Neural progenitor cell (in vitro differentiated cells): ENCODE results near the gene YAP1. TPM values are rescaled to one million over a fixed set of nuclear protein-coding genes. Genes with fewer than 3 reads are reported as not detected.
A peak's percentile ranks its signal among the peaks of the same experiment; 100 is the strongest.
"Not testable (repeated sequence)": the region's sequence is repeated elsewhere in the genome, so short reads cannot be mapped to it uniquely, and the experiment has no call there.

Source experiments
- DNase-seq: peaks from one replicate; pipeline ENCODE4 v3.0.0-alpha.2; 2016; ENCODE audit warnings: low spot score
- H2AFZ ChIP-seq: fragments of 200-600 bp; sonication (generic); replicated peaks from 2 replicates; pipeline ENCODE4 v1.6.1; 2016; ENCODE audit warnings: antibody characterized with exemption
- H3F3A ChIP-seq: fragments of 200-600 bp; sonication (generic); 2 replicates; pipeline ENCODE4 v1.6.1; 2016; ENCODE audit warnings: antibody characterized with exemption, low read depth
- H3K27ac ChIP-seq: fragments of 200-600 bp; sonication (generic); 2 replicates; pipeline ENCODE4 v1.5.1; 2016; ENCODE audit warnings: mild to moderate bottlenecking
- H3K27me3 ChIP-seq: fragments of 200-600 bp; sonication (generic); 2 replicates; pipeline ENCODE4 v1.6.1; 2016; ENCODE audit warnings: mild to moderate bottlenecking, moderate library complexity
- H3K36me3 ChIP-seq: fragments of 200-600 bp; sonication (generic); 2 replicates; pipeline ENCODE4 v1.5.1; 2016
- H3K4me1 ChIP-seq: fragments of 200-600 bp; sonication (generic); 2 replicates; pipeline ENCODE4 v1.6.1; 2016; ENCODE audit warnings: mixed run types
- H3K4me2 ChIP-seq: fragments of 200-600 bp; sonication (generic); 2 replicates; pipeline ENCODE4 v1.6.1; 2016
- H3K4me3 ChIP-seq: fragments of 200-600 bp; sonication (generic); 2 replicates; pipeline ENCODE4 v1.5.1; 2016
- H3K79me2 ChIP-seq: fragments of 200-600 bp; sonication (generic); 2 replicates; pipeline ENCODE4 v1.6.1; 2016; ENCODE audit warnings: low read depth
- H3K9ac ChIP-seq: fragments of 200-600 bp; sonication (generic); 2 replicates; pipeline ENCODE4 v1.6.1; 2016
- H3K9me3 ChIP-seq: fragments of 200-600 bp; sonication (generic); 2 replicates; pipeline ENCODE4 v1.5.1; 2016; ENCODE audit warnings: low read depth
- H4K20me1 ChIP-seq: fragments of 200-600 bp; sonication (generic); 2 replicates; pipeline ENCODE4 v1.6.1; 2016; ENCODE audit warnings: low read depth
- H3K27ac Mint-ChIP-seq: 3 replicates; pipeline ENCODE4 v1.8.0; 2021; ENCODE audit warnings: mixed read lengths
- H3K27me3 Mint-ChIP-seq: 2 replicates; pipeline ENCODE4 v1.8.0; 2022; ENCODE audit warnings: low read depth, mild to moderate bottlenecking, inconsistent platforms, moderate library complexity, mixed read lengths; ENCODE audit not compliant: insufficient read depth
- H3K36me3 Mint-ChIP-seq: 3 replicates; pipeline ENCODE4 v1.8.0; 2021; ENCODE audit warnings: mixed read lengths
- H3K4me1 Mint-ChIP-seq: 3 replicates; pipeline ENCODE4 v1.8.0; 2021; ENCODE audit warnings: mixed read lengths
- H3K4me3 Mint-ChIP-seq: 3 replicates; pipeline ENCODE4 v1.8.0; 2021; ENCODE audit warnings: mild to moderate bottlenecking, moderate library complexity, mixed read lengths
- H3K9me3 Mint-ChIP-seq: 3 replicates; pipeline ENCODE4 v1.8.0; 2020; ENCODE audit warnings: mixed read lengths
- EZH2 ChIP-seq: fragments of 200-600 bp; sonication (generic); IDR thresholded peaks from 2 replicates; pipeline ENCODE4 v1.6.1; 2017; ENCODE audit warnings: antibody characterized with exemption, mild to moderate bottlenecking, moderate library complexity
- EZH2phosphoT487 ChIP-seq: fragments of 200-600 bp; sonication (generic); IDR thresholded peaks from 2 replicates; pipeline ENCODE4 v1.6.1; 2017; ENCODE audit warnings: antibody characterized with exemption
- total RNA-seq: library from RNA; depleted of rRNA; stranded (reverse); fragments of >200 nt; gene quantifications from 2 replicates; pipeline ENCODE4 v1.2.3, GENCODE V29; 2015; ENCODE audit warnings: low replicate concordance
- TF ChIP-seq, protein P1 (sequence below): fragments of 200-600 bp; sonication (generic); IDR thresholded peaks from 2 replicates; pipeline ENCODE4 v1.5.1; 2017; ENCODE audit warnings: antibody characterized with exemption, mild to moderate bottlenecking

The YAP1 gene
- total RNA-seq, 1 donor from 2014 or later, result 59.9 TPM

DNA sequence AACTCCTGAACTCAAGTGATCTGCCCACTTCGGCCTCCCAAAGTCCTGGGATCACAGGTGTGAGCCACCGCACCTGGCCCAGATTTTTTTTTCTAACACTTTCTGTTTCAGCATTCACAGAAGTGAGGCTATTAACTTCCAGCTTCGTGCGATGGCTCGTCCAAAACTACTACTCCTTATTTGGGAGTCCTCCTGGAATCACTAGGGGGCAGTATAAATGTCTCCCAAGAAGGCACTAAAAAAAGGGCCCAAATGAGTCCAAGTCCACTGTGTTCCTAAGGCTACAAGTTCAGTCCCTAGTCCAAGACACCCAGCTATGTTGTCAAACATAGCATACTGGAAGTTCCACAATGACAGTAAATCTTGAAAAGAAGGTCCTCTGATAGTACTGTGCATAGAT is 143.8 kb downstream of the YAP1 start:
- Mint-ChIP-seq H3K9me3 (no peaks in the 10 kb centered on the region), H3K4me1 (no peaks in the 10 kb centered on the region), H3K4me3 (no peak overlapping the region), H3K27ac (no peak overlapping the region), H3K27me3 (peaks cover 3% of the 10 kb centered on the region), H3K36me3 (no peaks in the 10 kb centered on the region)
- peak; percentile 40 for DNase-seq
- TF ChIP-seq, protein P1, sequence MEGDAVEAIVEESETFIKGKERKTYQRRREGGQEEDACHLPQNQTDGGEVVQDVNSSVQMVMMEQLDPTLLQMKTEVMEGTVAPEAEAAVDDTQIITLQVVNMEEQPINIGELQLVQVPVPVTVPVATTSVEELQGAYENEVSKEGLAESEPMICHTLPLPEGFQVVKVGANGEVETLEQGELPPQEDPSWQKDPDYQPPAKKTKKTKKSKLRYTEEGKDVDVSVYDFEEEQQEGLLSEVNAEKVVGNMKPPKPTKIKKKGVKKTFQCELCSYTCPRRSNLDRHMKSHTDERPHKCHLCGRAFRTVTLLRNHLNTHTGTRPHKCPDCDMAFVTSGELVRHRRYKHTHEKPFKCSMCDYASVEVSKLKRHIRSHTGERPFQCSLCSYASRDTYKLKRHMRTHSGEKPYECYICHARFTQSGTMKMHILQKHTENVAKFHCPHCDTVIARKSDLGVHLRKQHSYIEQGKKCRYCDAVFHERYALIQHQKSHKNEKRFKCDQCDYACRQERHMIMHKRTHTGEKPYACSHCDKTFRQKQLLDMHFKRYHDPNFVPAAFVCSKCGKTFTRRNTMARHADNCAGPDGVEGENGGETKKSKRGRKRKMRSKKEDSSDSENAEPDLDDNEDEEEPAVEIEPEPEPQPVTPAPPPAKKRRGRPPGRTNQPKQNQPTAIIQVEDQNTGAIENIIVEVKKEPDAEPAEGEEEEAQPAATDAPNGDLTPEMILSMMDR, result peak; percentile 59
- no peak for TF ChIP-seq EZH2
- Histone ChIP-seq H3K27me3 (no peaks in the 10 kb centered on the region), H3K4me1 (no peaks in the 10 kb centered on the region), H3K36me3 (no peaks in the 10 kb centered on the region), H3K4me3 (no peak overlapping the region), H3K9me3 (no peaks in the 10 kb centered on the region), H2AFZ (no peak overlapping the region), H3K27ac (no peak overlapping the region), H3K4me2 (no peak overlapping the region), H3K9ac (no peak overlapping the region), H3F3A (no peaks in the 10 kb centered on the region), H3K79me2 (no peaks in the 10 kb centered on the region), H4K20me1 (no peaks in the 10 kb centered on the region)

DNA sequence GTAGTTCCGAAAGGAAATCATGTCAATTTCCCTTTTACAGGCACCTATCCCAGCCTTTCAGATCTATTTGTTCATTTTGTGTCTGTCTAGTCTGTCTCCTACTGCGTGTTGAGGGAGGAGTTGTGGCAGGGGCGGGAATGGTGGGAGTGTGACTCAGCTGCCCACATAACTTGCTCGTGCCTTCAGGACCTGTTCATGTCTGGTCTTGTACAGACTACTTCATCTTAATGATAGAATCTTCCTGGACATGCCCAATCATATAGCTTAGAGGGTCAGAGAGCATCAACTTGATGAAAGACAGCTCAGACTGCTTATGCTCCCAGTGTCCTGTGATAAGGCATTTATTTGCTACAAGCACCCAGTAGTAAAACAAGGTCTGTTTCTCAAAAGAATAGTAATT is 146.0 kb downstream of the YAP1 start:
- no peaks in the 10 kb centered on the region for H4K20me1 ChIP-seq
- no peaks in the 10 kb centered on the region for H3K36me3 Mint-ChIP-seq
- peak overlapping the region; percentile 57 for H3K27ac Mint-ChIP-seq
- no peak for TF ChIP-seq EZH2
- H2AFZ ChIP-seq, result no peak overlapping the region
- H3F3A ChIP-seq, result no peaks in the 10 kb centered on the region
- peaks cover 3% of the 10 kb centered on the region for H3K27me3 Mint-ChIP-seq
- no peak for DNase-seq
- no peaks in the 10 kb centered on the region for H3K79me2 ChIP-seq
- H3K9me3 Mint-ChIP-seq, result no peaks in the 10 kb centered on the region
- H3K4me2 ChIP-seq, result no peak overlapping the region
- no peaks in the 10 kb centered on the region for H3K9me3 ChIP-seq
- H3K4me1 Mint-ChIP-seq, result no peaks in the 10 kb centered on the region
- no peak overlapping the region for H3K27ac ChIP-seq
- no peak overlapping the region for H3K4me3 ChIP-seq
- H3K9ac ChIP-seq, result no peak overlapping the region
- no peak overlapping the region for H3K4me3 Mint-ChIP-seq
- H3K27me3 ChIP-seq, result no peaks in the 10 kb centered on the region
- no peaks in the 10 kb centered on the region for H3K36me3 ChIP-seq
- no peaks in the 10 kb centered on the region for H3K4me1 ChIP-seq

- peak; percentile 47 for DNase-seq
- no peak overlapping the region for H3K4me3 Mint-ChIP-seq
- Histone ChIP-seq H3K79me2 (no peaks in the 10 kb centered on the region), H3F3A (no peaks in the 10 kb centered on the region), H3K9ac (no peak overlapping the region), H3K4me2 (no peak overlapping the region), H3K9me3 (no peaks in the 10 kb centered on the region), H3K27me3 (no peaks in the 10 kb centered on the region), H3K36me3 (no peaks in the 10 kb centered on the region), H3K27ac (no peak overlapping the region), H3K4me1 (no peaks in the 10 kb centered on the region), H2AFZ (no peak overlapping the region), H3K4me3 (no peak overlapping the region), H4K20me1 (no peaks in the 10 kb centered on the region)
- peaks cover 7% of the 10 kb centered on the region for H3K27me3 Mint-ChIP-seq
- TF ChIP-seq, protein P1, result no peak
- TF ChIP-seq EZH2phosphoT487 (no peak), EZH2 (no peak)
- no peak overlapping the region for H3K27ac Mint-ChIP-seq
- H3K36me3 Mint-ChIP-seq, result no peaks in the 10 kb centered on the region
- H3K9me3 Mint-ChIP-seq, result no peaks in the 10 kb centered on the region
- H3K4me1 Mint-ChIP-seq, result peaks cover 3% of the 10 kb centered on the region
These were observed 150.0 kb downstream of the YAP1 start for GRCh38 chr11:102260241-102260640.

DNA sequence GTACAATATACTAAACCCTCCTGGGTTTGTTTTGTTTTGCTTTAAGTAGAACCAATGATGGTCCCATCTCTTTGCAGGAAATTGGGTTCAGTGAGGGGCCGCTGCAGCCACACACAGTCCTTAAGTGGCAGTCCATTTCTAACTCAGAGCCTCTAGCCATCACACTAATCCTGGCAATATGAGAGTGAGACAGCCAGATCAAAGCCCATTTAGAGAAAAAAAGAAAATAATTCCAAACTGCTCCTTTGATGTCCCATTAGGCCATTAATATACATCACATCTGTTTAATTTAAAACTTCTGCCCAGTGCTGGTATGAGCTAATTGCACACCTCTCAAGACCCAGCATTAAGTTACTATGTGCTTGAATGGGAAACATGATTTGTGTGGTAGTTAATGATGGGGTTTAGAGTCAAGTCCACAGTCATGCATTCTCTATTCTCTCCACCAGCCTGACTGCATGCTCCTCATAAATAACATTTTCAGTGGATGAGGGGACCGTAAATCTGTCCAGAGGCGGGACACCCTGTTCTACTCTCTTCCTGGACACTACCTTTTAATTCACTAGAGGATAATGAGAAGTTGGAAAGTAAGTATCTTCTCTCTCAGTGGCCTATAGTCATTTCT is 153.2 kb downstream of the YAP1 start:
- Histone ChIP-seq H3K4me3 (no peak overlapping the region), H3K9me3 (no peaks in the 10 kb centered on the region), H3F3A (peaks cover 6% of the 10 kb centered on the region), H3K36me3 (no peaks in the 10 kb centered on the region), H3K27ac (no peak overlapping the region), H3K27me3 (peaks cover 17% of the 10 kb centered on the region), H3K79me2 (no peaks in the 10 kb centered on the region), H4K20me1 (no peaks in the 10 kb centered on the region), H3K4me2 (no peak overlapping the region), H3K4me1 (no peaks in the 10 kb centered on the region), H2AFZ (no peak overlapping the region), H3K9ac (no peak overlapping the region)
- H3K27ac Mint-ChIP-seq, result no peak overlapping the region
- H3K27me3 Mint-ChIP-seq, result peaks cover 4% of the 10 kb centered on the region
- H3K4me3 Mint-ChIP-seq, result no peak overlapping the region
- no peak for TF ChIP-seq EZH2phosphoT487
- TF ChIP-seq, protein P1, result no peak
- no peak for TF ChIP-seq EZH2
- peaks cover 7% of the 10 kb centered on the region for H3K4me1 Mint-ChIP-seq
- no peaks in the 10 kb centered on the region for H3K9me3 Mint-ChIP-seq
- H3K36me3 Mint-ChIP-seq, result no peaks in the 10 kb centered on the region
- DNase-seq, result no peak

GRCh38 chr11:102264704-102265103 is 154.5 kb downstream of the YAP1 start:
- H3K79me2 ChIP-seq, H3K4me1 ChIP-seq, H4K20me1 ChIP-seq, H3K9ac ChIP-seq, DNase-seq, H2AFZ ChIP-seq, H3K27me3 Mint-ChIP-seq, H3K36me3 ChIP-seq, H3K27ac Mint-ChIP-seq, H3K4me1 Mint-ChIP-seq, H3F3A ChIP-seq, H3K36me3 Mint-ChIP-seq, H3K27ac ChIP-seq, H3K9me3 ChIP-seq, H3K4me2 ChIP-seq, H3K4me3 Mint-ChIP-seq, H3K4me3 ChIP-seq, H3K9me3 Mint-ChIP-seq: not testable (repeated sequence)
- peaks cover 29% of the 10 kb centered on the region for H3K27me3 ChIP-seq
